ENCODE measurements around the gene RALB. TPM values are rescaled to one million over a fixed set of nuclear protein-coding genes. Genes with fewer than 3 reads are reported as not detected.

RALB gene
- polyA plus RNA-seq, result 52.8 to 80.8 TPM (median 60.6 TPM) in 3 replicates
- 54.8 TPM for polyA plus RNA-seq (2011; ENCODE audit: low read depth)
- 63.8 and 90.6 TPM in 2 replicates for polyA plus RNA-seq (2011; cell fraction: cytosol; rRNA removed)
- 26.9 and 35.5 TPM in 2 replicates for polyA plus RNA-seq (2011; cell fraction: nucleus; rRNA removed)
- polyA plus RNA-seq (2012; ENCODE audit: low replicate concordance), result 43.6 and 58.8 TPM in 2 replicates
- polyA minus RNA-seq, result 8.1 to 32.2 TPM (median 25.4 TPM) in 3 replicates
- polyA minus RNA-seq (2011; cell fraction: cytosol; rRNA and poly(A)+ RNA removed), result 33.6 TPM
- polyA minus RNA-seq (2011; cell fraction: nucleus; rRNA and poly(A)+ RNA removed), result 9.0 and 11.5 TPM in 2 replicates

DNA sequence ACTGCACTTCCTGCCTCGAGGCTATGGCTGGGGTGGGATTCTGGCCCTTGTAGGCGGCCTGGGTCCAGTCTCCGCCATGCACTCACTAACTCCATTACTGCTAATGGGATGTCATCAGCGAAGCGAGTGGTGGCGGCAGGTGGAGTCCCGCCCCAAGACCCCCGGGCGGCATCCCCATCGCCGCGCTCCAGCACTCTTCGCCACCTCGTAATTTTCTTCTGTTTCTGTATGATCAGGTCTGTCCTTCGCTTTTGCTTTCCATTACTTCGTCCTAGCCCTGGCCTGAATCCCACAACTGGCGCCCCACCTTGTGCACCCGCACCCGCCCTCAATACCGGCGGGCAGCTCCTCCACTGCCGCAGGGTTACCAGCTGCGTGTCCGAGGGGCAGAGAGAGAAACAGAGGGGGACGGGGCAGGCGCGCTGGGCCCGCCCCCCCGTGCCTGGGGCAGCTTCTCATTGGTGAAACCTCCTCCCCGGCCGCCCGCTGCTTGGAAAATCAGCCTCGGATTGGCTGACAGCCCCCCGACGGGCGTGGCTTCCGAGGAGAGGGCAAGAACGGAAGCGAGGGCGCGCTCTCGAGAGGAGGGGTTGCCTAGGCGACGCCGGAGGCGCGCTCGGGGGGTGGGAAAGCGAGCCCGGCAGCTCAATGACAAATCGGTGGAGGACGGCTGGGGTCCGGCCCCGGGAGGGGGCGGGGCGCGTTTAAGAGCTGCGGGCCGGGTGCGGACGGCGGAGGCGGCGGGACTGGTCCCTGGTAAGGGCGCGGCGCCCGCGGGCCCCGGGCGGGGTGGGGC is at the start of gene RALB:
RALB (plus strand) TSS at position 628 of the 796 bp plus-strand sequence. CDS start 25,813 bp downstream, outside the sequence.
- H3K79me2 ChIP-seq (ENCODE audit: control insufficient read depth, insufficient read depth, low read length), result peaks cover 36% of the 10 kb centered on the region
- peaks cover 0 to 3% of the 10 kb centered on the region in 2 experiments for H3K36me3 ChIP-seq (ENCODE audit: control insufficient read depth in 2 of 2, extremely low read depth in 1 of 2, insufficient read depth in 2 of 2, low read length in 2 of 2)
- H3K4me2 ChIP-seq (ENCODE audit: control insufficient read depth, extremely low read depth, insufficient read depth, low read depth, low read length), result peak within 1 kb of the TSS; percentile 87
- no peaks in the 10 kb centered on the region for H3K9me3 ChIP-seq (ENCODE audit: control insufficient read depth, low read depth, low read length)
- peak; percentile 92 for DNase-seq (ENCODE audit: low read depth, low spot score)
- dilution Hi-C loops (cut with MboI; ENCODE audit: extremely low pct_ligation_motif_present, low sequenced_read_pairs), result no loop called here
- FAIRE-seq, result no peak
- peaks cover 16% of the 10 kb centered on the region for H3K4me1 ChIP-seq (ENCODE audit: control insufficient read depth, extremely low read depth, insufficient read depth, low read length)
- no peaks in the 10 kb centered on the region for H4K20me1 ChIP-seq (ENCODE audit: control insufficient read depth, extremely low read depth, insufficient read depth, low read length)
- no peaks in the 10 kb centered on the region for H3K9me1 ChIP-seq (ENCODE audit: control insufficient read depth, extremely low read depth, insufficient read depth, low read length)
- TF ChIP-seq EZH2 (IDR thresholded peaks at IDR 0.05; ENCODE audit: low read length), result no peak
- TF ChIP-seq, protein P1, sequence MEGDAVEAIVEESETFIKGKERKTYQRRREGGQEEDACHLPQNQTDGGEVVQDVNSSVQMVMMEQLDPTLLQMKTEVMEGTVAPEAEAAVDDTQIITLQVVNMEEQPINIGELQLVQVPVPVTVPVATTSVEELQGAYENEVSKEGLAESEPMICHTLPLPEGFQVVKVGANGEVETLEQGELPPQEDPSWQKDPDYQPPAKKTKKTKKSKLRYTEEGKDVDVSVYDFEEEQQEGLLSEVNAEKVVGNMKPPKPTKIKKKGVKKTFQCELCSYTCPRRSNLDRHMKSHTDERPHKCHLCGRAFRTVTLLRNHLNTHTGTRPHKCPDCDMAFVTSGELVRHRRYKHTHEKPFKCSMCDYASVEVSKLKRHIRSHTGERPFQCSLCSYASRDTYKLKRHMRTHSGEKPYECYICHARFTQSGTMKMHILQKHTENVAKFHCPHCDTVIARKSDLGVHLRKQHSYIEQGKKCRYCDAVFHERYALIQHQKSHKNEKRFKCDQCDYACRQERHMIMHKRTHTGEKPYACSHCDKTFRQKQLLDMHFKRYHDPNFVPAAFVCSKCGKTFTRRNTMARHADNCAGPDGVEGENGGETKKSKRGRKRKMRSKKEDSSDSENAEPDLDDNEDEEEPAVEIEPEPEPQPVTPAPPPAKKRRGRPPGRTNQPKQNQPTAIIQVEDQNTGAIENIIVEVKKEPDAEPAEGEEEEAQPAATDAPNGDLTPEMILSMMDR (optimal IDR thresholded peaks at IDR 0.05 in 1 of 3, IDR thresholded peaks at IDR 0.05 in 1 of 3, conservative IDR thresholded peaks at IDR 0.05 in 1 of 3; ENCODE audit: extremely low read depth in 1 of 3, insufficient read depth in 2 of 3, low read length in 3 of 3), result no peak
- no peaks in the 10 kb centered on the region for H3K27me3 ChIP-seq (ENCODE audit: control insufficient read depth, extremely low read depth, insufficient read depth, low read length)
- H2AFZ ChIP-seq (ENCODE audit: control insufficient read depth, low read length), result peak within 1 kb of the TSS; percentile 87
- peak within 1 kb of the TSS; percentile 74 for H3K9ac ChIP-seq (ENCODE audit: control insufficient read depth, extremely low read depth, insufficient read depth, low read length)
- H3K27ac ChIP-seq (ENCODE audit: control insufficient read depth, insufficient read depth, low read length), result peak within 1 kb of the TSS; percentile 66
- peak within 1 kb of the TSS; percentile 74 to 90 (median 77) for H3K4me3 ChIP-seq (ENCODE audit: control insufficient read depth in 2 of 3, extremely low read depth in 1 of 3, insufficient read depth in 2 of 3, low read depth in 1 of 3, low read length in 3 of 3)

DNA sequence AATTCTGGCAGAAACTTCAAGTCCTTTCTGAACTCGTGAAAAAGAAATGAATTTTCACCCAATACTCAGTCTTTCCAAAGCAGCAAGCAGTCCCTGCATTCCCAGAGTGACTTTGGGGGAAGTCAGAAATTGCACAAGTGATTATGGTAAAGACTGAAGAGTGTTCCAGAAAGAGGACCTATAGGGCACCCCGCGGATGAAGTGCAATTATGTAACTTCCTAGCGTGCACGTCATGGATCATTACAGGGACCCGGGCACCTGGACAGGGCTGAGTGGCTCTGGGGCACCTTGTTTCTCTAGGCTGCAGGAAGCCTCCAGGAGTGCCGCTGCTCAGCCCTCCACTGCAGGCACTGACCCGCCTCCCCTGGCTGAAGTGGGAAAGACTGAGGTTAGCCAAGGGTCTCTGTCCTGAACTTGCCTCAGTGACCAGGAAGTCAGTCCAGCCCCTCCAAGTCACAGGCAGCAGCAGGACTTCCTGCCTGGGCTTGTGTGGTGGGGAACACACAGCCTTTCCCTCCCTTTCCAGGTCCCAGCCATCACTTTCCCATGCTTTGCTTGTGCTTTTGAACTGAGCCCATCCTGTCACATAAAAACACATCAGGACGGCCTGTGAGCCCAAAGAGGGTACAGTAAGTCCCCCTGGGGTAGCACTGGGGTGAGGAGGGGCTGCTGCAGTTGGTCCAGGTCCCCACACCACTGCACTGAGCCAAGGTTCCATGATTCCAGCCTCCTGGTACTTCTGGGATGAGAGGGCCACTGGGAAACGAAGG is 49.2 kb upstream of the RALB start:
- no peak overlapping the region for H3K4me2 ChIP-seq (ENCODE audit: control insufficient read depth, extremely low read depth, insufficient read depth, low read depth, low read length)
- no peaks in the 10 kb centered on the region for H3K9me3 ChIP-seq (ENCODE audit: control insufficient read depth, low read depth, low read length)
- no peak overlapping the region for H3K9ac ChIP-seq (ENCODE audit: control insufficient read depth, extremely low read depth, insufficient read depth, low read length)
- no peaks in the 10 kb centered on the region for H4K20me1 ChIP-seq (ENCODE audit: control insufficient read depth, extremely low read depth, insufficient read depth, low read length)
- FAIRE-seq, result no peak
- H3K27me3 ChIP-seq (ENCODE audit: control insufficient read depth, extremely low read depth, insufficient read depth, low read length), result no peaks in the 10 kb centered on the region
- no peaks in the 10 kb centered on the region for H3K9me1 ChIP-seq (ENCODE audit: control insufficient read depth, extremely low read depth, insufficient read depth, low read length)
- no peak for DNase-seq (ENCODE audit: low read depth, low spot score)
- no peak overlapping the region for H3K27ac ChIP-seq (ENCODE audit: control insufficient read depth, insufficient read depth, low read length)
- TF ChIP-seq EZH2 (IDR thresholded peaks at IDR 0.05; ENCODE audit: low read length), result no peak
- TF ChIP-seq, protein P1 (optimal IDR thresholded peaks at IDR 0.05 in 1 of 3, IDR thresholded peaks at IDR 0.05 in 1 of 3, conservative IDR thresholded peaks at IDR 0.05 in 1 of 3; ENCODE audit: extremely low read depth in 1 of 3, insufficient read depth in 2 of 3, low read length in 3 of 3), result no peak
- H3K36me3 ChIP-seq (ENCODE audit: control insufficient read depth in 2 of 2, extremely low read depth in 1 of 2, insufficient read depth in 2 of 2, low read length in 2 of 2), result no peaks in the 10 kb centered on the region
- no peak overlapping the region for H3K4me3 ChIP-seq (ENCODE audit: control insufficient read depth in 2 of 3, extremely low read depth in 1 of 3, insufficient read depth in 2 of 3, low read depth in 1 of 3, low read length in 3 of 3)
- H2AFZ ChIP-seq (ENCODE audit: control insufficient read depth, low read length), result no peak overlapping the region
- no peaks in the 10 kb centered on the region for H3K79me2 ChIP-seq (ENCODE audit: control insufficient read depth, insufficient read depth, low read length)
- H3K4me1 ChIP-seq (ENCODE audit: control insufficient read depth, extremely low read depth, insufficient read depth, low read length), result no peaks in the 10 kb centered on the region
- dilution Hi-C loops (cut with MboI; ENCODE audit: extremely low pct_ligation_motif_present, low sequenced_read_pairs), result no loop called here
